Stimulated activated CD8-positive, alpha-beta memory T cell treated with anti-CD3 and anti-CD28 coated beads, Interleukin-2, amount 100 ng/mL, for 1 hour (primary cell): ENCODE data around the gene SH3GL3.

ENCODE experiments used
- DNase-seq, 2 donors: peaks; one replicate each; pipeline ENCODE4 v3.0.0-alpha.2; 2020; ENCODE audit warnings: low read depth in 2 of 2

The SH3GL3 gene

DNA sequence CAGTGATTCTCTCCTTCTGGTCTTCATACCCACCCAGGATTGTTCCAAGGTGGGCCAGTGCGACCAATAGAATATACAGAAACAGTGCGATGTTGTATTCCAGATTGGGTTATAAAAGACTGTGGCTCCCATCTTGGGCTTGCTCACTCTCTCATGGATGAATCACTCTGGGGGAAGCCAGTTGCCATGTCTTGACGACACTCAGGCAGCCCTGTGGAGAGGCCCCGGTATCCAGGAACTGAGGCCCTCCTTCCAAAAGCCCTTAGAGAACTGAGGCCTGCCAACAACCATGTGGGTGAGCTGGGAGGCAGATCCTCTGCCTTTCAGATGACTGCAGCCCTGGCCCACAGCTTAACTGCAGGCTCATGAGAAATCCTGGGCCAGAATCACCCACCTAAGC lies 57.2 kb downstream of the SH3GL3 start:
- DNase-seq = no peak

DNA sequence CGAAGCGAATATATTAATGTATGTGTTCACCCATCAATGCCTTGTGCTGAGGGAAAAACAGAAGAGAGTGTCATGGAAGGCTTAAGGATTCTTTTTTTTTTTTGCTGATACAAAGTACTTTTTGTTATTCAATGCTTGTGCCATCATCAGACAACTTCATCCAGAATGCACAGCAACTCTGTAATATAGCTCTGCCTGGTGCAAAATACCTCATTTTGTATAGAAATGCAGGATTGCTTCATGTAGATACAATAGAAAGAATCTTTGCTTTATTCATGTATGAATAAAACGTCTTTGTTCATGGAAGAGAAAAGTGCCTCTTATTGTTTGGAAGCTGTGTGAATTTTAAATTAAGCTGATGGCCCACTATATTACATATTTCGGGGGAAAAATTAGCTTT lies 62.9 kb downstream of the SH3GL3 start:
- DNase-seq = no peak

DNA sequence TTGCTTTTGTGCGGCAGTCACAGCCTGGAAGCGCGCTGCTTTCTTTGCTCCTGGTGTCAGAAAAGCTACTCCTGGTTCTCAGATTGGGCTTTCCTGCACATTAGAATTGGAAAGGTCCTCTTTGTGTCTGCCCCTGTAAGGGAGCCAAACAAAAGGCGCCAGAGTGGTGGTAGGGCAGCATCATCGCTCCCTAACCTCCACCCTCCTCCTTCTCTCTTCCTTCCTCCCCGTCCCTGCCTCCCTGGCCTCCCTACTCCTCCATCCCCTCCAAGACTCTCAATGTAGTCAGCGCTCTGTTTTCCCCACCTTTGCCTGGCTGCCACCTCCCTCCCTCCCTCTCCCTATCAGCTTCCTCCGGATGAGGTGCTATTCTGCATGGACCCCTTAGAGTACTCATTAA lies 65.3 kb downstream of the SH3GL3 start:
- no peak for DNase-seq

DNA sequence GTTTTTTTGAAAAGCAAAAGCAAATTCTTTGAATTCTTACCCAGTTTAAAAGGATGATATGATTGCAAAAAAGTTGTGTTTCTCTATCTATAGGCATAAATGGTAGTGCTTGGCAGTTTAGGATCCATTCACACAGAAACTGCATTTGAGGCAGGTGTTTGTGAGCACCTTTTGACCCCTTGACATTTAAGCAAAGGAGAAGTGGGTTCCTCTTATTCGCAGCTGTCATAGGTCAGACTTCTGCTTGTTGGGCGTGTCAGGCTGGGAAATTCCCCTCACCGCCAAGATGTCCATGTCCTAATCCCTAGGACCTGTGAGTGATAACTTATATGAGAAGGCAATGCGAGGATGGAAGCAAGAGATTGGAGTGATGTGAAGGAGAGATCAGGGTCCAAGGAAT lies 67.4 kb downstream of the SH3GL3 start:
- no peak for DNase-seq

DNA sequence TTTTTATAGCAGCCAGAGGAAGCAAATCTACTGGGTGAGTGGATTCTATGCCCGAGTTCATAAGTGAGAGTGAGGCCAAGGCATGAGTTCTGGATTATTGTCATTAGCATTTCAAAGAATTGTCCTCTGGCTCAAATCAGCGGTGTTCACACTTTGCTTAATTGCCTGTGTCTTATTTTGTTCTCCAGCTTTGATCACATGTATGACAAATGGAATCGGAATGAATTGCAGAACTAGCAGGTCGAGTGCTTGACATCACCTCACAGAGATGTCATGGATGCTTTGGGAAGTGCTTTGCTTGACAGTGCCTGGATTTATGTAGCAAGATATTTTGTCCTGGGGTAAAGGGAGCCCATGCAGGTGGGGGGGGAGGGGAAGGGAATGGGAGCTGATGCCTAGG lies 68.0 kb downstream of the SH3GL3 start:
- DNase-seq = no peak

DNA sequence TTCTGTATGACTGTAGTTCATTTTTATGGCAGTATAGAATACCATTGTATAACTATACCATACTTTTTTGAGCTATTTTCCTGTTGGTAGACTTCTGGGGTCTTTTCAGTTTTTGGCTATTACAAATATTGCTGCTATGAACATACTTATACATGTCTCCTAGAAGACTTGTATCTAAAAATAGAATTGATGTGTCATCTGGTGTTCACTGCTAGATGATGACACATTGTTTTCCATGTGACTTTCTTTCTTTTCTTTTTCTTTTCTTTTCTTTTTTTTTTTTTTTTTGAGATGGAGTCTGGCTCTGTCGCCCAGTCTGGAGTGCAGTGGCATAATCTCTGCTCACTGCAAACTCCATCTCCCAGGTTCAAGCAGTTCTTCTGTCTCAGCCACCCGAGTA lies 69.8 kb downstream of the SH3GL3 start:
- DNase-seq = no peak

DNA sequence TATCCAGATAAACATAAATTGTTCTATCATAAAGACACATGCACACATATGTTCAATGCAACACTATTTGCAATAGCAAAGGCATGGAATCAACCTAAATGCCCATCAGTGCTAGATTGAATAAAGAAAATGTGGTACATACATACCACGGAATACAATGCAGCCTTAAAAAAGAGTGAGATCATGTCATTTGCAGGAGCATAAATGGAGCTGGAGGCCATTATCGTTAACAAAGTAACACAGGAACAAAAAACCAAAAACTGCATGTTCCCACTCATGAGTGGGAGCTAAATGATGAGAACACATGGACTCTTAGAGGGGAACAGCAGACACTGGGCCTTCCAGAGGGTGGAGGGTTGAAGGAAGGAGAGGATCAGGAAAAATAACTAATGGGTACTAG lies 79.2 kb downstream of the SH3GL3 start:
- DNase-seq = no peak

DNA sequence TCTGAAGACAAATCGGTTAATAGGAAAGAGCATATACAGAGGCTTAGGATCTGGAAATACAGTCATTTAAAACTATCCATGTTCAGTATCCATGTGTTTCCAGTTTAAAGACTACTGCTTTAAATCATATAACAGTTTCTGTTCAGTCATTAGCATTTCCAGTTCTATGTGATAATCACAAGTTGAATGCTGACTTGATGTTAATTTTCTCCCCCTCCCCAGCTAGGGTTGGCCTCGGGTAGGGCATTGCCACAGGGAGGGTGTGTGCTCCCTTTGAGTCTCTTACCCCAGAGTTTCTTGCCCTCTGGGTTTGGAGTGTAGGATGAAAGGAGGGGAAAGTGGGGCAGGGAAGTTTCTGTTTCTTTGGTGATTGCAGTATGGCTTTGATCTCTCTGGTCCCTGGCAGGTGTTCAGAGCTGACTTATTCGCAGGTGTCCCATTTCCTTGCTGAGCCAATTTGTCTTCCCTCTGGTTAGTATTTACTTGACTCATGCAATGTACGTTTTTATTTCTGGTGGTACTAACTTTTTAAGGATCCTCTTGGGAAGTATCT lies 86.3 kb downstream of the SH3GL3 start:
- no peak for DNase-seq

DNA sequence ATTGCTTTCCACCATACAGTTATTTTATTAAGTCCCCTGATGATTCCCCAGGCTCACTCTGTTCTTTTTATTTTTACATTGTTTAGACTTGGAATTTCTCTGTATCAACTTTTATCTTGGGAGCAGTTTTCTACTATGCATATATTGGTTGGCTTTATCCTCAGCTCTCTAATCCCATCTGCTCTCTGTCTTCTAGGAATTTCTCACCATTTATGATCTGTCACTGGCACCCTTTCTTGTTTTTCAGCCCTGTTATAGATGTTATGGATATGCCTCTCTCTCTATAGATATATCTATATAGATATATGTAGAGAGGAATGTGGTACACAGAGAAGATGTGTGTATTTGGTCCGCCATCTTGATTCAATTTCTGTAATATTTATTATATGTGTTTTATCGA lies 90.5 kb downstream of the SH3GL3 start:
- DNase-seq = no peak

DNA sequence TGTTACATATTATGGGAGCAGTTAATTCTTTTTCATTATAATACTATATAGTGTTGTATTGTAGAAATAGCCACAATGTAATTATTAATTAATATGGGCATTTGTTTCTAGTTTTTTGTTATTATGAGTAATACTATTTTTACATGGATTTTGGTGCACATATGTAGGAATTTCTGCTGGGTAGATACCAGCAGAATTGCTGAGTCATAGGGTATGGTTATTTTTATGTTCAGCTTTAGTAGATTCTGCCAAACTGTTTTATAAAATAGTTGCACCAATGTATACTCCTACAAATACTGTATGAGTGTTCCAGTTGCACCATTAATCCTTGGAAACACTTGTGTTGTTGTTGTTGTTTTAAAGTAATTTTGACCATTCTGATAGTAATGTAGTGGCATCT lies 91.5 kb downstream of the SH3GL3 start:
- no peak for DNase-seq

DNA sequence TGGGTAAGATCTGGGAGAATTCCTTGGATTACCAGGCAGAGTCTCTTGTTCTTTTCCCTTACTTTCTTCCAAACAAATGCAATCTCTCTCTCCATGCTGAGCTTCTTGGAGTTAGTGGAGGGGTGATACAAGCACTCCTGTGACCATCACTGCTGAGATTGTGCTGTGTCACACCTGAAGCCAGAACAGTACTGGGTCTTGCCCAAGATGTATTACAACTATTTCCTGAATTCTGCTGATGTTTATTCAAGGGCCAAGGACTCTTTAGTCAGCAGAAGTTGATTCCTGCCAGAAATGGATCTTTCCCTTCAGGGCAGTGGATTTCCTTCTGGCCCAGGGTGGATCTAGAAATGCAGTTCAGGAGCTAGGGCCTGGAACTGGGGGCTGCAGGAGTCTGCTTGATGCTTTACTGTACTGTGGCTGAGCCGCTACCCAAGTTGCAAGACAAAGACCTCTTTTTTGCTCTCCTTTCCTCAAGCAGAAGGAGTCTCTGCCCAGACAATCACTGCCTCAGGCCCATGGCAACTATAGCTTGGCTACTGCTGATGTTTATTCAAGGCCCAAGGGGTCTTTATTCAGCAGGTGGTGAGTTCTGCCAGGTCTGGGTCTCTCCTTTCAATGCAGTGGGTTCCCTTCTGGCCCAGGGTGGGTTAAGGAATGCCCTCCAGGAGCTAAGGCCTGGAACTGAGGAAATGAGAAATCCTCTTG lies 98.8 kb downstream of the SH3GL3 start:
- DNase-seq = no peak

DNA sequence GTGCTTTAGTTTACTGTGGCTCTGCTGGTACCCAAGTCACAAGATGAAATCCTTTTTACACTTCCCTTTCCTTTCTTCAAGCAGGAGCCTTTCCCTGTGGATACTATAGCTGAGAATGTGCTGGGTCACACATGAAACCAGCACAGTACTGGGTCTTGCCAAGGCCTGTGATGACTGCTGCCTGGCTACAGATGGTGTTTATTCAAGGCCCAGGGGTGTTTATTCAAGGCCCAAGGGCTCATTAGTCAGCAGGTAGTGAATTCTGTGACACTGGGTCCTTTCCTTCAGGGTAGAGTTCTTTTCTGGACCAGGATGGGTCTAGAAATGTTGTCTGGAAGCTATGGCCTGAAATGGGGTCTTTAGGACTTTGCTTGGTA lies 99.4 kb downstream of the SH3GL3 start:
- DNase-seq = no peak

DNA sequence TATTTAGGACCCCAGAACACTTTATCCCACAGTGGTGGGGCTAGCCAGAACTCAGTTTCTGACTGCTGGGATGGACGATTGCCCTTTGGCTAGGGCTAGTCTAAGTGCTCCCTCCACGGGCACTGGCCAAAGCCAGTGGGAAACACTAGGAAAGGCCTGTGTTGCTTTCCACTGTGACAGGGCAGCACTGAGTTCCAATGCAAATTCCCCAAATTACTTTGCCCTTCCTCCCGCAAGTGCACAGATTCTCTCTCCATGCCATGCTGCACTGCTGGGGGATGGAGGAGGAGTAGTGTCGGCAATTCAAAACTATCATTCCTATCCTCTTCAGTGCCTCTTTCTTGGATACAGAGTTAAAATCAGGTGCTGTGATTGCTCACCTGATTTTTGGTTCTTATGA lies 100.0 kb downstream of the SH3GL3 start:
- no peak for DNase-seq

DNA sequence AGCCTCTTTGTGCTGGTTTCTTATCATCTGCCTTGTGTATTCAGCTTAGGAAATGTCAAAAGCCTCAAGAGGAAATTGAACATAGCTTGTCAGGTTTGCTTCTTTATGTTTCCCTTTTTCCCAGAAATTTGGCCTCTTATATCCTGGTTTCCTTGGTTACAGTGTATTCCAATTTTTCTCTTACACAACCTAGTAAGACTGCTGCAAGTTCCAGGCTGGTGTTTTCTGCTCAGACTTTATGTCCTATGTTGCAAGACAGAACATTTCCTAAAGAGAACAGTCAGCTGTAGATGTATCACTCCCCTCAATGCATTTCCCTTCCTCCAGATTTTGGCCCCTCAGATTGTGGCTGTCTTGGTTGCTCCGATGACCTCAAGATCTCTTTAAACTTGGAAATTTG lies 102.5 kb downstream of the SH3GL3 start:
- DNase-seq = no peak

DNA sequence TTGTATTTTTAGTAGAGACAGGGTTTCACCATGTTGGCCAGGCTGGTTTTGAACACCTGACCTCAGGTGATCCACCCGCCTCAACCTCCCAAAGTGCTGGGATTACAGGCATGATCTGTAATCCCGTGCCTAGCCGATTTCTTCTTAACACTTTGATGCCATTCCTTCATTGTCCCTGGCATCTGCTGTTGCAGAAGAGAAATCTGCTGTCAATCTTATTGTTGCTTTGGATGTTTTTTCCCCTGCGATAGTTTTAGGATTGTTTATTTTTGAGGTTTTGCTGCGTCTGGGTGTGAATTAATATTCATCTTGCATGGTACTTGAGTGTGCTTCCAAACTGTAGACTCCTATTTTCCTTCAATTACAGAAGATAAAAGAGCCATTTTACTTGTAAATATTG lies 107.4 kb downstream of the SH3GL3 start:
- DNase-seq = no peak

DNA sequence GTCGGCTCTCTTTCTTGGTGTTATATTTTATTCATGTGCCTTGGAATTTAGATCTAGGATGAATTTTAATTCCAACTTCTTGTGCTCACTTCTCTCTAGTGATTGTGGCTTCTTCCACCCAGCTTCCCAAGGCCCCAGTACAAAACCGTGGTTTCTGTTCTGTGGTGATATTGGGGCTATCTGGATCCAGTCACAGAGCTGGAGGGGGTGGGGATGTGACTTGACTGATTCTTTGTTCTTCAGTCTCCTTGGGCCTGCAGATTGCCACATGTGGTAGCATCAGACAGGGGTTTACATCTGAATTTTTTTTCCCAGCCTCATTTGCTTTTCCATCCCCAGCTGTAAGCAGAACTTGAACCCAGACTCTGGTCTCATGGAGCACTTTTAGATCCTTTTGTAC lies 108.2 kb downstream of the SH3GL3 start:
- DNase-seq = no peak

DNA sequence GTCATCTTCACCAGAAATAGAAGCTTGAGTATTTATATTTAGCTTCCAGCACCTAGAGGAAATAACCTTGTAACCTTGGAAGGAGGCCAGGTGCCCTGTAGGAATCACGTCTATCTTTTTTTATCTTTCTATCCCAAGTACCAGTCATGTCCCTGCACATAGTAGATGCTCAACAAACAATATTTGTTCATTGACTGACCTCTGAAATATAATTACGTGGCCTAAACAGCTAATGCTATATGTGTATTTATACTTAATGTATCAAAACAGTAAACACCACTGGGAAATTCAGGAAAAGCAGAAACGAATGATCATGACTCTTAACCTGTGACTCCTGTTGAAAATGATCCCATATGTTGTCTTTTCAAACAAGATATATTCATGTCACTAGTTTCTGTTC lies 108.9 kb downstream of the SH3GL3 start:
- no peak for DNase-seq

DNA sequence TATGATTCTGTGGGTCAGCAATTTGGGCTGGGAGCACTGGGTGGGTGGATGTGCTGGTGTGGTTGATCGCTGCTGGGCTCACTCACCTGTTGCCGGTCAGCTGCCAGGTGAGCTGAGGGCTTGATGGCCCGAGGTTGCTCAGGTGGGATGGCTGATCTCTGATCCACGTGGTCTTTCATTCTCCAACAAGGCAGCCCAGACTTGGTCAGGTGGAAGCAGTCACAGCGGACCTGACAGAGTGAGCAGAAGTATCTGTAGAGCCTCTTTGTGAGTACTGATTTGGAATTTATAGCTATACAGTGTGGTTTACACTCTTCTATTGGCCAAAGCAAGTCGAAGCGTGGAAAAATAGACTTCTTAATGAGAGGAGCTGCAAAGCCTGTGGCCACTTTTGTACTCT lies 109.6 kb downstream of the SH3GL3 start:
- no peak for DNase-seq

DNA sequence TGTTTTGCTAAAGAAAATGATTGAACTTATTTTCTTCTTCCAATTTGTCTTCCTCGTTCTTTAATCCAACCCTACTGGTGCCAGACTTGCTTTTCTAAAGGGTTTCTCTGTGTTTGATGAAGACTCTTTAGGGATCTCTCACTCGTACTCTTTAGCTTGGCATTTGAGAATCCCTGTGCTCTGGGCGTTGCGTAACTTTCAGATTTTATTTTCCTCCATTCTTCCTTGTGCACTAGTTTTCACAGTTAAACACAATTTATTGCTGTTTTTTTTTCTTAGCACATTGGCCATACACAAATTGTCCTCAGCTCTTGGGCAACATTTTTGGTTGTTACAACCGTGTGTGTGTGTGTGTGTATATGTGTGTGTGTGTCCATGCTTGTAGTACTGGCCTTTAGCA lies 111.0 kb downstream of the SH3GL3 start:
- DNase-seq = no peak

DNA sequence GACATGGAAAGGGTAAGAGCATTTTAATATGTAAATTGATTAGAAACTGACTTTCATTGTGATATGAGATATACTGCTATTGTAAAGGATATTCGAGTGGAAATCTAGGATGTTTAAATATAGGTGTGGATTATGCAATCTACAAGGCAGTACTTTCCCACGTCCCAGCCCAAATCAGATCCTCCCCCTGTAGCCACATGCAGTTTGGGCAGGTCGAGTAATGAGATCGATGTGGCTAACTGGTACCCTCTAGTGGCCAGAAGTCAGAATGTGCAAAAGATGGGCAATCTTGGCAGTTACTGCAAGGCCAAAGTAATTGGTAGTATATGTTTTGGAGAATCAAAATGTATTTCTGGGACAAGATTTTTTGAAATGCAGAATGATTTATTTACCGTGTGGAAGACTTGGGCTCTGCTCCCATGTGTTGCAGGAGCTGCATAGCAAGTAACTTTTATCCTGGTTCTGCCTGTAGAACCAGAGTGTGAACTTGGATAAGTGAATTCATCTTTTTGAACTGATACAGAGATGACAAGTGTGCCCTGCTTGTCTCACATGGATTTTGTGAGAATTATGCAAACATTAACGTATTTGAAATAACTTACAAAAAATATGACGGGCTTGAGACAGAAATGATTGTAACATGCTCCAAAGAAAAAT lies 112.3 kb downstream of the SH3GL3 start:
- DNase-seq = no peak

DNA sequence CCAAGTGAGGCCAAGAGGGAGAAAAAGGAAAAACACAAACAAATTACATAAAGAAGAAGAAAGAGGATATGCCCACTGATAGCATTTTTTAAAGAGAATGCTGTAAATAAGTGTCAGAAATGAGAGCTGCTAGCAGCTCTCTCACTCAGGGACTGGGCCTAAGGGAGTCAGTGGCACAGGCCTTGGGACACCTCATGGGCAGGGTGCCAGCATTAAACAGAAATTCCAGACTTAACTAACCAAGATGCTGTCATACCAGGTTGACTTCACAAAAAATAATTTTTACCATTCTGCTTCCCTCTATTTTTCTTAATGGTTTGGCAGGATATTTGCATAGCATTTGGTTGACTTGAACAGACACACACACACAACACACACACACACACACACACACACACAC lies 114.5 kb downstream of the SH3GL3 start:
- DNase-seq = no peak

DNA sequence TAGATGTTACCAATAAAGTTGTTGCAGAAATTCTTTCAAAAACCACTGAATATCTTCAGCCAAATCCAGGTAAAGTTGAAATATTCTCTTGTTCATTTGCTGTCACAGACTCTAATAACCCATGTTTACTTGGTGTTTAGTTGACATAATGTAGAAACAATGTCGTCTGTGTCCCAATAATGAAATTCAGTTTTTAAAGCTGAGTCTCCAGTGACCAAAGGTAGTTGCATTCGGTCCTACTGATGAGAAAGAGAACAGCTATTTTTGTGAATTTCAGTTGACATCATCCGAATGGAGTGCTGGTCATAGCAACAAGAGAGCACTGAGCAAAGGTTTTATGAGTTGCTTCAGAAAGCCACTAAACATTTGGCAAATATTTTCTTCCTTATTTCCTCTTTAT lies 118.0 kb downstream of the SH3GL3 start:
- no peak for DNase-seq

DNA sequence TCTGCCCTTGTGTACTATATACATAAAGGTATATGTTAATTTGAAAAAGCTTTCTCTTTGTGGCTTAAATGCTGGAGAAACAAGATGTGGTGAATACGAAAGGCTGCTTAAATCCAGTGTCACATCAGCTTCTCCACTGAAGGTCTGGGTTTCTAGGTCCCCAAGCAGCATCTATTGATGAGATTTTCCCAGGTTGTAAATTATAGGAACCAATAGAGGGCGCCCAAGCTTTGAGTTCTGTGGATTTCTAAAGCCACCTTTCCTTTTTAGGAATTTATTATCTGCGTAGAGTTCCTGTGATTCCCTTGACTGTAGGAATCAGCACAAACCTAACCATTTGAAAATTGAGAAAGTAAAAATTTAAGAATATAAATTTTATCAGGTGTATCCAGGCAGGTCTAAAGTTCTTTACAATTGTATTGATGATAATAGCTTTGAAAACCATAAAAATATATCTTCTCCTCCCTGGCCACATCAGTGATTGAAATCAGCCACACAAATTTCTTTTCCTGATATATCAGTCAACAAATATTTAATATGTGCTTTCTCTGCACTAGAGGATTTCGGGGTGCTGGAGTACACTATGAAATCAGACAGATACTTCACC lies 118.5 kb downstream of the SH3GL3 start:
- DNase-seq = no peak
